ENCODE data around the gene PPIE. TPM values are rescaled to one million over a fixed set of nuclear protein-coding genes. Genes with fewer than 3 reads are reported as not detected.

The PPIE gene
- total and polyA plus RNA-seq, 7 donors = 23.5 to 53.2 (median 34.3) TPM

DNA sequence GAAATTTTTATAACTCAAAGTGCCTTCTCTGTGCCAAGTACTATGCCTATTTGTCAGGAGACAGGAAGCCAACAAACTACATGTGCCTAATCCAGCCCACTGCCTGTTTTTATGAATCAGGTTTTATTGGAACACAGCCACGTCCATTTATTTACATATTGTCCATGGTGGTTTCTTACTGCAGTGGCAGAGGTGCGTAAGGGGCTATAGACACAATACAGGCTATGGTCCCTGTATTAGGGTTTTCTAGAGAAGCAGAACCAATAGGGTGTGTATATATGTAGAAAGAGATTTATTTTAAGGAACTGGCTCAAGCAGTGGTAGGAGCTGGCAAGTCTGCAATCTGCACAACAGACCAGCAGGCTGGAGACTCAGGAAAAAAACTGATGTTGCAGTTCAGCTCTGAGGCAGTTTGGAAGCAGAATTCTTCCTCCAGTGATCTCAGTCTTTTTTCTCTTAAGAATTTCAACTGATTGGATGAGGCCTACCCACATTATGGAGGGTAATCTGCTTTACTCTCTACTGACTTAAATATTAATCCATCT, 15.4 kb downstream of the PPIE start:
- peaks cover 0 to 100% of the 10 kb centered on the region in 2 donors for H3K36me3 ChIP-seq (ENCODE audit: insufficient read depth in 1 of 2, low read depth in 1 of 2)
- TF ChIP-seq, protein P1, sequence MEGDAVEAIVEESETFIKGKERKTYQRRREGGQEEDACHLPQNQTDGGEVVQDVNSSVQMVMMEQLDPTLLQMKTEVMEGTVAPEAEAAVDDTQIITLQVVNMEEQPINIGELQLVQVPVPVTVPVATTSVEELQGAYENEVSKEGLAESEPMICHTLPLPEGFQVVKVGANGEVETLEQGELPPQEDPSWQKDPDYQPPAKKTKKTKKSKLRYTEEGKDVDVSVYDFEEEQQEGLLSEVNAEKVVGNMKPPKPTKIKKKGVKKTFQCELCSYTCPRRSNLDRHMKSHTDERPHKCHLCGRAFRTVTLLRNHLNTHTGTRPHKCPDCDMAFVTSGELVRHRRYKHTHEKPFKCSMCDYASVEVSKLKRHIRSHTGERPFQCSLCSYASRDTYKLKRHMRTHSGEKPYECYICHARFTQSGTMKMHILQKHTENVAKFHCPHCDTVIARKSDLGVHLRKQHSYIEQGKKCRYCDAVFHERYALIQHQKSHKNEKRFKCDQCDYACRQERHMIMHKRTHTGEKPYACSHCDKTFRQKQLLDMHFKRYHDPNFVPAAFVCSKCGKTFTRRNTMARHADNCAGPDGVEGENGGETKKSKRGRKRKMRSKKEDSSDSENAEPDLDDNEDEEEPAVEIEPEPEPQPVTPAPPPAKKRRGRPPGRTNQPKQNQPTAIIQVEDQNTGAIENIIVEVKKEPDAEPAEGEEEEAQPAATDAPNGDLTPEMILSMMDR (IDR thresholded peaks at IDR 0.05) = no peak
- no peak for ATAC-seq
- intact Hi-C loops (cut with DNase I) = no loop called here
- no peaks in the 10 kb centered on the region for H3K4me1 ChIP-seq
- no peak overlapping the region for H3K27ac ChIP-seq
- H3K4me3 ChIP-seq = no peak overlapping the region
- 71 to 77% (median 75%) methylated on average over 2 of the region's 2 CpGs for WGBS, 3 donors
- H3K9me3 ChIP-seq = no peaks in the 10 kb centered on the region
- H3K27me3 ChIP-seq (ENCODE audit: insufficient read depth in 3 of 3, low read length in 2 of 3) = no peaks in the 10 kb centered on the region
- no peak for DNase-seq

- no peak overlapping the region for H3K4me3 ChIP-seq
- no peak overlapping the region for H3K27ac ChIP-seq
- H3K36me3 ChIP-seq (ENCODE audit: insufficient read depth in 1 of 2, low read depth in 1 of 2) = peaks cover 0 to 99% of the 10 kb centered on the region in 2 donors
- TF ChIP-seq, protein P1 (IDR thresholded peaks at IDR 0.05) = no peak
- H3K9me3 ChIP-seq = no peaks in the 10 kb centered on the region
- DNase-seq = no peak
- no peaks in the 10 kb centered on the region for H3K27me3 ChIP-seq (ENCODE audit: insufficient read depth in 3 of 3, low read length in 2 of 3)
- H3K4me1 ChIP-seq = no peaks in the 10 kb centered on the region
- 61 to 67% (median 67%) methylated on average over 2 of the region's 2 CpGs for WGBS, 3 donors
- no peak for ATAC-seq
- intact Hi-C loops (cut with DNase I) = no loop called here
Observed at GRCh38 chr1:39754906-39755504, 16.3 kb downstream of the PPIE start.

DNA sequence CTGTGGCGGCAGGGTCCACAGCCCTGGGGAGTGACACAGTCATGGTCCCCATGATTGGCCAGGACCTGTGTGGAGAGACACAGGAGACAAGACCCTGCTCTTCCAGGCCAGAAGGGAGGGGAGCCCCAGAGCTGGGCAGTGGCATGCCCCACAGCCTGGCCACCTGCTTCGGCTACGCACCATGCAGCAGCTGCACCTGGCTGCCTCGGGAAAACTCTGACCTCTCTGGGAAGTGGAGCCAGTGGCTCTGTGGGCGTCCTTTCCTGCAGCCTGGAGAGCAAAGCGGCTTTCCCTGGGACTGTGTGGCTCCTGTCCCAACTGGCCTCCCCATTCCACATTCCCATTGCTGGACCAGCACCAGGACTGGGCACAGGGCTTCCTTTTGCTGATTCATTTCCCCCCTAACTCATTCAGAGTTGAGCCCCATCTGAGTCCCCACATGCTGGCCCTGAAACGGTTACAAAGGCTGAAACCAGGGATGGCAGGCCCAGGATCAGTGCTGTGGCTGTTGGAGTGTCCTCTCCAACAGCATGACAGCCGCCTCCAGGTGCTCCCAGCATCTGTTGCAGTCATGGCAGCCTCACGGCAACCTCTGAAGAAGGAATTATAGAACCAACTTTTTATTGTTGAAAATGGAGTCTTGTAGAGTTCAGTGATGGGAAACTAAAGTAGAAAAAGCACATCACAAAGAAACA, 17.4 kb downstream of the PPIE start:
- no peak overlapping the region for H3K4me3 ChIP-seq
- H3K36me3 ChIP-seq (ENCODE audit: insufficient read depth in 1 of 2, low read depth in 1 of 2) = peaks cover 0 to 90% of the 10 kb centered on the region in 2 donors
- TF ChIP-seq, protein P1 (IDR thresholded peaks at IDR 0.05) = no peak
- no peak overlapping the region for H3K27ac ChIP-seq
- no peaks in the 10 kb centered on the region for H3K27me3 ChIP-seq (ENCODE audit: insufficient read depth in 3 of 3, low read length in 2 of 3)
- WGBS, 3 donors = 75 to 85% (median 75%) methylated on average over 9 of the region's 9 CpGs
- H3K9me3 ChIP-seq = no peaks in the 10 kb centered on the region
- intact Hi-C loops (cut with DNase I) = no loop called here
- ATAC-seq = no peak
- no peak for DNase-seq
- no peaks in the 10 kb centered on the region for H3K4me1 ChIP-seq

- intact Hi-C loops (cut with DNase I) = no loop called here
- ATAC-seq = no peak
- Histone ChIP-seq H3K27ac (no peak overlapping the region), H3K9me3 (no peaks in the 10 kb centered on the region), H3K4me1 (no peaks in the 10 kb centered on the region), H3K36me3 (ENCODE audit: insufficient read depth in 1 of 2, low read depth in 1 of 2) (peaks cover 0 to 85% of the 10 kb centered on the region in 2 donors), H3K4me3 (no peak overlapping the region), H3K27me3 (ENCODE audit: insufficient read depth in 3 of 3, low read length in 2 of 3) (no peaks in the 10 kb centered on the region)
- WGBS, 3 donors = 79 to 89% (median 79%) methylated on average over 5 of the region's 5 CpGs
- no peak for DNase-seq
- TF ChIP-seq, protein P1 (IDR thresholded peaks at IDR 0.05) = no peak
Observed at GRCh38 chr1:39757501-39757900, 18.8 kb downstream of the PPIE start.

Data from psoas muscle (tissue), 8 donors.